Naive thymus-derived CD8-positive, alpha-beta T cell (primary cell): Measurements from ENCODE around the gene IFITM2. TPM values are rescaled to one million over a fixed set of nuclear protein-coding genes. Genes with fewer than 3 reads are reported as not detected.
"Not testable (repeated sequence)": the region's sequence is repeated elsewhere in the genome, so short reads cannot be mapped to it uniquely, and the experiment has no call there.

Experiments used
- ATAC-seq, 2 donors: fragments of 150-1000 bp; cut with Tn5 transposase in 1 of 2; sonication (Bioruptor Pico), chemical (Tn5 transposase) in 1 of 2; 1 replicate in 1 of 2; 2 replicates in 1 of 2; pipeline ENCODE4 v1.10.0; 2021; ENCODE audit warnings: mild to moderate bottlenecking in 2 of 2, moderate library complexity in 2 of 2
- POLR2A ChIA-PET: fragments of 350-600 bp; sonication (Branson Sonifier 250); formaldehyde crosslinking; loops from one replicate; lab custom pipeline; 2021; ENCODE audit warnings: antibody characterized with exemption; lab: Charles Lee
- DNase-seq, 10 donors: peaks; one replicate each; pipeline versions ENCODE4 v3.0.0 to v3.0.0-alpha.2; 2020 to 2022
- H3K27ac Mint-ChIP-seq, 10 donors: one replicate each; pipeline ENCODE4 v1.8.0; 2020 to 2022; ENCODE audit warnings: mild to moderate bottlenecking in 10 of 10, mixed read lengths in 10 of 10, moderate library complexity in 4 of 10, inconsistent platforms in 1 of 10
- H3K27me3 Mint-ChIP-seq, 5 donors: one replicate each; pipeline ENCODE4 v1.8.0; 2021 to 2022; ENCODE audit warnings: mixed read lengths in 5 of 5
- H3K36me3 Mint-ChIP-seq, 3 donors: one replicate each; pipeline ENCODE4 v1.8.0; 2020 to 2022; ENCODE audit warnings: mixed read lengths in 3 of 3, mild to moderate bottlenecking in 2 of 3, inconsistent platforms in 1 of 3
- H3K4me1 Mint-ChIP-seq, 4 donors: one replicate each; pipeline ENCODE4 v1.8.0; 2021 to 2022; ENCODE audit warnings: mixed read lengths in 4 of 4
- H3K4me3 Mint-ChIP-seq, 10 donors: one replicate each; pipeline ENCODE4 v1.8.0; 2020 to 2022; ENCODE audit warnings: mild to moderate bottlenecking in 10 of 10, mixed read lengths in 10 of 10, moderate library complexity in 6 of 10, inconsistent platforms in 1 of 10
- H3K9me3 Mint-ChIP-seq, 9 donors: one replicate each; pipeline ENCODE4 v1.8.0; 2020 to 2022; ENCODE audit warnings: mixed read lengths in 9 of 9, mild to moderate bottlenecking in 3 of 9, inconsistent platforms in 1 of 9, moderate library complexity in 1 of 9
- polyA plus RNA-seq, 3 donors: library from polyadenylated mRNA; unstranded; fragments of 300-500 nt; fragmentation: Illumina TruSeq; gene quantifications; one replicate each; pipeline ENCODE4 v1.2.3, GENCODE V29; 2021
- total RNA-seq, 8 experiments: library from RNA in 2 of 8; stranded (reverse) in 2 of 8; gene quantifications; one replicate each; pipeline ENCODE4 v1.2.3 and lab custom pipeline; 2021 to 2026

Gene IFITM2
- total and polyA plus RNA-seq, 5 experiments from 2014 or later, result 115 to 2,732 (median 2,345) TPM

- peak overlapping the region in 9 of 10 donors; percentile 22 to 74 (median 56) for H3K4me3 Mint-ChIP-seq
- H3K36me3 Mint-ChIP-seq, result no peaks in the 10 kb centered on the region
- ATAC-seq, result no peak
- POLR2A ChIA-PET, result interaction anchor here (0.8 to 5.6 kb wide), 10 partner anchors 10 to 123 kb away, joined by 3 to 38 read pairs (median 5); partner anchors contain the start of genes BET1L and RIC8A
- H3K4me1 Mint-ChIP-seq, result peaks cover 29 to 88% (median 73%) of the 10 kb centered on the region in 4 donors
- DNase-seq, result no peak
- peak overlapping the region; percentile 81 to 95 (median 92) for H3K27ac Mint-ChIP-seq
- H3K9me3 Mint-ChIP-seq, result no peaks in the 10 kb centered on the region
- H3K27me3 Mint-ChIP-seq, result no peaks in the 10 kb centered on the region
Measured at GRCh38 chr11:329886-330253, 22.3 kb downstream of the IFITM2 start.

GRCh38 chr11:330307-330693 lies 22.7 kb downstream of the IFITM2 start:
- H3K4me1 Mint-ChIP-seq, result peaks cover 27 to 86% (median 70%) of the 10 kb centered on the region in 4 donors
- DNase-seq, result no peak
- no peaks in the 10 kb centered on the region for H3K9me3 Mint-ChIP-seq
- POLR2A ChIA-PET, result interaction anchor here (0.8 to 5.6 kb wide), 9 partner anchors 9 to 123 kb away, joined by 3 to 38 read pairs (median 6); partner anchors contain the start of genes BET1L and RIC8A
- H3K4me3 Mint-ChIP-seq, result peak overlapping the region in 5 of 10 donors; percentile 60 to 84 (median 73)
- no peak for ATAC-seq
- H3K27ac Mint-ChIP-seq, result peak overlapping the region; percentile 81 to 95 (median 92)
- no peaks in the 10 kb centered on the region for H3K36me3 Mint-ChIP-seq
- H3K27me3 Mint-ChIP-seq, result no peaks in the 10 kb centered on the region

GRCh38 chr11:330694-331357 lies 23.2 kb downstream of the IFITM2 start:
- Mint-ChIP-seq H3K36me3 (no peaks in the 10 kb centered on the region), H3K4me3 (peak overlapping the region; percentile 40 to 84 (median 66)), H3K9me3 (no peaks in the 10 kb centered on the region), H3K27ac (peak overlapping the region; percentile 64 to 94 (median 88)), H3K27me3 (no peaks in the 10 kb centered on the region), H3K4me1 (peaks cover 30 to 86% (median 71%) of the 10 kb centered on the region in 4 donors)
- ATAC-seq (no peak), DNase-seq (no peak)
- POLR2A ChIA-PET, result interaction anchor here (0.8 to 5.6 kb wide), 7 partner anchors 9 to 86 kb away, joined by 3 to 38 read pairs (median 20); no protein-coding TSS in a partner anchor

GRCh38 chr11:331358-332060 lies 23.9 kb downstream of the IFITM2 start:
- H3K9me3 Mint-ChIP-seq, result no peaks in the 10 kb centered on the region
- ATAC-seq, result no peak
- H3K4me3 Mint-ChIP-seq, result peak overlapping the region; percentile 40 to 84 (median 66)
- POLR2A ChIA-PET, result interaction anchor here (0.6 to 5.6 kb wide), 5 partner anchors 8 to 48 kb away, joined by 8 to 38 read pairs (median 24); no protein-coding TSS in a partner anchor
- H3K36me3 Mint-ChIP-seq, result no peaks in the 10 kb centered on the region
- H3K27ac Mint-ChIP-seq, result peak overlapping the region; percentile 53 to 92 (median 82)
- DNase-seq, result no peak
- H3K4me1 Mint-ChIP-seq, result peaks cover 32 to 86% (median 71%) of the 10 kb centered on the region in 4 donors
- H3K27me3 Mint-ChIP-seq, result no peaks in the 10 kb centered on the region

GRCh38 chr11:332651-333480 lies 25.2 kb downstream of the IFITM2 start:
- Mint-ChIP-seq H3K27ac (peak overlapping the region in 8 of 10 donors; percentile 20 to 76 (median 44)), H3K4me1 (peaks cover 32 to 84% (median 66%) of the 10 kb centered on the region in 4 donors), H3K9me3 (no peaks in the 10 kb centered on the region), H3K36me3 (no peaks in the 10 kb centered on the region), H3K4me3 (peak overlapping the region in 9 of 10 donors; percentile 18 to 70 (median 54)), H3K27me3 (no peaks in the 10 kb centered on the region)
- POLR2A ChIA-PET, result interaction anchor here (0.6 to 2.4 kb wide), 4 partner anchors 9 to 17 kb away, joined by 3 to 7 read pairs (median 4); no protein-coding TSS in a partner anchor
- DNase-seq (no peak), ATAC-seq (no peak)

GRCh38 chr11:333616-334263 lies 26.1 kb downstream of the IFITM2 start:
- POLR2A ChIA-PET, result interaction anchor here (0.6 to 2.4 kb wide), 2 partner anchors 10 to 12 kb away, joined by 3 to 7 read pairs; no protein-coding TSS in a partner anchor
- ATAC-seq, H3K9me3 Mint-ChIP-seq, H3K4me3 Mint-ChIP-seq, H3K36me3 Mint-ChIP-seq, DNase-seq, H3K27me3 Mint-ChIP-seq: not testable (repeated sequence)
- H3K27ac Mint-ChIP-seq, result peak overlapping the region in 2 of 10 donors; percentile 35 to 69
- peaks cover 34 to 77% (median 65%) of the 10 kb centered on the region in 4 donors for H3K4me1 Mint-ChIP-seq

- peaks cover 29 to 71% (median 58%) of the 10 kb centered on the region in 4 donors for H3K4me1 Mint-ChIP-seq
- POLR2A ChIA-PET, result interaction anchor here (2.4 kb wide), 1 partner anchor 11 kb away, joined by 7 read pairs; no protein-coding TSS in a partner anchor
- no peaks in the 10 kb centered on the region for H3K36me3 Mint-ChIP-seq
- DNase-seq (no peak), ATAC-seq (no peak)
- H3K4me3 Mint-ChIP-seq, result no peak overlapping the region
- no peaks in the 10 kb centered on the region for H3K27me3 Mint-ChIP-seq
- H3K27ac Mint-ChIP-seq, result peak overlapping the region in 2 of 10 donors; percentile 14 to 46
- H3K9me3 Mint-ChIP-seq, result no peaks in the 10 kb centered on the region
Measured at GRCh38 chr11:334264-334994, 26.8 kb downstream of the IFITM2 start.

- Mint-ChIP-seq H3K27ac (peak overlapping the region; percentile 10 to 88 (median 70)), H3K9me3 (no peaks in the 10 kb centered on the region), H3K4me3 (peak overlapping the region in 7 of 10 donors; percentile 12 to 75 (median 45)), H3K27me3 (no peaks in the 10 kb centered on the region), H3K4me1 (peaks cover 24 to 62% (median 50%) of the 10 kb centered on the region in 4 donors), H3K36me3 (no peaks in the 10 kb centered on the region)
- POLR2A ChIA-PET, result interaction anchor here (0.6 kb wide), 1 partner anchor 13 kb away, joined by 3 read pairs; no protein-coding TSS in a partner anchor
- ATAC-seq, result peak in 1 of 2 donors; percentile 27
- no peak for DNase-seq
Measured at GRCh38 chr11:335779-336658, 28.4 kb downstream of the IFITM2 start.

GRCh38 chr11:336659-337198 lies 29.1 kb downstream of the IFITM2 start:
- H3K4me3 Mint-ChIP-seq, result peak overlapping the region in 7 of 10 donors; percentile 12 to 75 (median 45)
- H3K27me3 Mint-ChIP-seq, result no peaks in the 10 kb centered on the region
- POLR2A ChIA-PET, result interaction anchor here (1.1 kb wide), 1 partner anchor 17 kb away, joined by 3 read pairs; no protein-coding TSS in a partner anchor
- H3K4me1 Mint-ChIP-seq, result peaks cover 26 to 62% (median 50%) of the 10 kb centered on the region in 4 donors
- DNase-seq (no peak), ATAC-seq (peak in 1 of 2 donors; percentile 23)
- H3K36me3 Mint-ChIP-seq, result no peaks in the 10 kb centered on the region
- peak overlapping the region; percentile 10 to 88 (median 70) for H3K27ac Mint-ChIP-seq
- no peaks in the 10 kb centered on the region for H3K9me3 Mint-ChIP-seq

GRCh38 chr11:337711-338110 lies 30.1 kb downstream of the IFITM2 start:
- no peak for DNase-seq
- H3K36me3 Mint-ChIP-seq, result no peaks in the 10 kb centered on the region
- no peak for ATAC-seq
- peak overlapping the region in 1 of 10 donors; percentile 29 for H3K4me3 Mint-ChIP-seq
- no peak overlapping the region for H3K27ac Mint-ChIP-seq
- H3K27me3 Mint-ChIP-seq, result no peaks in the 10 kb centered on the region
- H3K9me3 Mint-ChIP-seq, result no peaks in the 10 kb centered on the region
- POLR2A ChIA-PET, result interaction anchor here (0.6 to 1.1 kb wide), 3 partner anchors 16 to 40 kb away, joined by 3 to 4 read pairs (median 3); no protein-coding TSS in a partner anchor
- peaks cover 27 to 64% (median 52%) of the 10 kb centered on the region in 4 donors for H3K4me1 Mint-ChIP-seq
